LNCaP clone FGC (cell line): ENCODE measurements around the gene PRUNE2.
"Not testable (repeated sequence)": the region's sequence is repeated elsewhere in the genome, so short reads cannot be mapped to it uniquely, and the experiment has no call there.

ENCODE experiments used
- DNase-seq: peaks from one replicate; pipeline ENCODE4 v3.0.0-alpha.2; 2011; ENCODE audit warnings: low read depth
- H3K4me3 ChIP-seq: 2 replicates; pipeline ENCODE4 v1.5.1; 2011; ENCODE audit warnings: mild to moderate bottlenecking, low read depth, low read length, control low read depth
- TF ChIP-seq, protein P1 (sequence below): IDR thresholded peaks from 2 replicates; pipeline ENCODE4 v1.5.1; 2012; ENCODE audit warnings: mild to moderate bottlenecking; ENCODE audit not compliant: control insufficient read depth, insufficient read depth; ENCODE audit errors: extremely low read depth

The PRUNE2 gene

DNA sequence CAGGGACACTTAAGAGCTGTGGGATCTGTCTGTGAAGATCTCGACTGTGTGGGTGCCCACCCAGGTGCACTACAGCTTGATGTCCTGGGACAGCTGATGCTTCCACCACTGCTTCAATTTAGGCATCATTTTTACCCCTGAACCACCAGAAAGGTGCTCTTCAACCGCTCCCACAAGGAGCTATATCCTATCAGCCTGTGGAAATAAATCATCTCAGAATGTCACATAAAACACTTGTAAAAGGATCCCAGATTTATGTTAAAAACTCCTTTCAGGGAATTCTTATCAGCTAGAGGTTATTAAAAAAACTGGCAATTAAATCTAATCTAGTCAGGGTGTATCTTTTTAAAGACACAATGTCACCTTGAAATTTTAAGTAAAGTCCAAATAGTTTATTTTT is 224.4 kb downstream of the PRUNE2 start:
- TF ChIP-seq, protein P1, sequence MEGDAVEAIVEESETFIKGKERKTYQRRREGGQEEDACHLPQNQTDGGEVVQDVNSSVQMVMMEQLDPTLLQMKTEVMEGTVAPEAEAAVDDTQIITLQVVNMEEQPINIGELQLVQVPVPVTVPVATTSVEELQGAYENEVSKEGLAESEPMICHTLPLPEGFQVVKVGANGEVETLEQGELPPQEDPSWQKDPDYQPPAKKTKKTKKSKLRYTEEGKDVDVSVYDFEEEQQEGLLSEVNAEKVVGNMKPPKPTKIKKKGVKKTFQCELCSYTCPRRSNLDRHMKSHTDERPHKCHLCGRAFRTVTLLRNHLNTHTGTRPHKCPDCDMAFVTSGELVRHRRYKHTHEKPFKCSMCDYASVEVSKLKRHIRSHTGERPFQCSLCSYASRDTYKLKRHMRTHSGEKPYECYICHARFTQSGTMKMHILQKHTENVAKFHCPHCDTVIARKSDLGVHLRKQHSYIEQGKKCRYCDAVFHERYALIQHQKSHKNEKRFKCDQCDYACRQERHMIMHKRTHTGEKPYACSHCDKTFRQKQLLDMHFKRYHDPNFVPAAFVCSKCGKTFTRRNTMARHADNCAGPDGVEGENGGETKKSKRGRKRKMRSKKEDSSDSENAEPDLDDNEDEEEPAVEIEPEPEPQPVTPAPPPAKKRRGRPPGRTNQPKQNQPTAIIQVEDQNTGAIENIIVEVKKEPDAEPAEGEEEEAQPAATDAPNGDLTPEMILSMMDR: no peak
- H3K4me3 ChIP-seq: no peak overlapping the region
- DNase-seq: no peak

DNA sequence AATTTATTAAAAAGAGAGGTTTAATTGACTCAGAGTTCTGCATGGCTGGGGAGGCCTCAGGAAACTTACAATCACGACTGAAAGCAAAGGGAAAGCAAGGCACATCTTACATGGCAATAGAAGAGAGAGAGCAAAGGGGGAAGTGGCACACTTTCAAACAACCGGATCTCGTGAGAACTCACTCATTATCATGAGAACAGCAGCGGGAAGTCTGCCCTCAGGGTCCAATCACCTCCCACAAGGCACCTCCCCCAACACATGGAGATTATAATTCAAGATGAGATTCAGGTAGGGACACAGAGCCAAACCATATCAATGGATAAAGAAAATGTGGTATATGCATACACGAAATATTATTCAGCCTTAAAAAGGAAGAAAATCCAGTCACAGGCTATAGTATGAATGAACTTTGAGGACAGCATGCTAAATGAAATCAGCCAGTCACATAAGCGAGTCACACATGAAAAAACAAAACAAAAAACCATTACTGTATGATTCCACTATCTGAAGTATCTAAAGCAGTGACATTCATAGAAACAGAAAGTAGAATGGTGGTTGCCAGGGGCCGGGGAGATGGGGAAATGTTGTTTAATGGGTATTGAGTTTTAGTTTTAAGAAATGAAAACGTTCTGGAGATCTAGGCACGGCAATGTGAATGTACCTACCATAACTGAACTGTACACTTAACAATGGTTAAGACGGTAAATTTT is 225.0 kb downstream of the PRUNE2 start:
- H3K4me3 ChIP-seq: no peak overlapping the region
- DNase-seq: no peak
- TF ChIP-seq, protein P1: no peak

- peak; percentile 45 for DNase-seq
- TF ChIP-seq, protein P1: no peak
- H3K4me3 ChIP-seq: peak overlapping the region; percentile 21; the same call in 1 of the 2 replicates
Measured at GRCh38 chr9:76677481-76678055, 228.3 kb downstream of the PRUNE2 start.

DNA sequence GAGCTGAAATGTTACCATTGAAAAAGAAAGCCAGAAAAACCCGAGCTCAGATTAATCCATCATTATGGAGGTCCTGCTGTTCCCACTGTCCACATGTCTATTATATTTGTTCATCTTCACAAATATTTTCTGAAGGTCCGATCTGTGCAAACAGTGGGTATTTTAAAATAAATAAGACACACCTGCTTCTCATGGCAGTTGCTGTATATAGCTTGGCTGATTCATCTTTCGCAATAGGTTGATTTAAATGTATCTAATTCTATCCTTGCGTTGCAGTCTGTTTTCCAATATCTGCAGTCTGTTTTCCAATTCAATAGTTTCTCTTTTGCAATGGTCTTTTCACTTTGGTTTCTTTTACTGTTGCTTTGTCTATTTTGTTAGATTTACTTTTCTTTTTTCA is 229.1 kb downstream of the PRUNE2 start:
- TF ChIP-seq, protein P1: no peak
- H3K4me3 ChIP-seq: peak overlapping the region; percentile 21
- DNase-seq: peak; percentile 70

DNA sequence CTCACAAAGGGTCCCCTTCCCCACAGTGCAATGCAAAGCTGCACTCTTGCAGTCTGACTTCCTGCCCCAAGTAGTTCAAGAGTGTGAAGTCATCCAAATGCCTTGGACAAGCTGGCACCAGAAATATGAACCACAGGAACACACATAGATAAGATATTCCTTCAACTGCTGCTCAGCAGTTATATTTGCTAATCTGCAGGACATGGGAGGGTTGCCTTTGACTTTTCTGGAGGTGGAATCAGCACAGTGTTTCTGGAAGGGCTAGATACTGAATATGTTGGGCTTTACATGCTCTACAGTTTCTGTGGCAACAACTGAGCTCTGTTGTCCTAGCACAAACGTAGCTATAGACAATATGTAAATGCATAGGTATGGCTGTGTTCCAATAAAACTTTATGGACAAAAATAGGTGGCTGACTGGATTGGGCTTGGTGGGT is 238.4 kb downstream of the PRUNE2 start:
- no peak for DNase-seq

GRCh38 chr9:76665966-76666365 is 239.9 kb downstream of the PRUNE2 start:
- DNase-seq: not testable (repeated sequence)

More for the DNA sequence above, 238.4 kb downstream of the PRUNE2 start:
- TF ChIP-seq, protein P1: no peak
- no peak overlapping the region for H3K4me3 ChIP-seq

DNA sequence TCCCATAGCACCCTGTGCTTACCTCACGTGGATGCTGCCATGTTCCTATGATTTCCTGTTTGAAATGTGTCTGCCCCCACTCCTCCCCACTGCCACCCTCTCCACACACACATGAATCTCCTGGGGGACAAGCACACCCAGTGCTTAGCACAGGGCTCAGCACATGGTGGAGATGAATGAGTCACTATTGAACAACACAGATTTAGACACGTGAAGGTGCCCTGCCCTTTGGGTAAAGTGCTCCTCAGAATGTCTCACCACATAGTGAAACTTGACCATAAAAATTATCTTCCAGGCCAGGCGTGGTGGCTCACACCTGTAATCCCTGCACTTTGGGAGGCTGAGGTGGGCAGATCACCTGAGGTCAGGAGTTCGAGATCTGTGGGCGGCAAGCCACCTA is 240.5 kb downstream of the PRUNE2 start:
- TF ChIP-seq, protein P1: no peak
- DNase-seq: no peak
- H3K4me3 ChIP-seq: no peak overlapping the region

More at GRCh38 chr9:76665966-76666365, 239.9 kb downstream of the PRUNE2 start:
- not testable (repeated sequence) for H3K4me3 ChIP-seq
